Hepatic stellate cell (primary cell): Measurements from ENCODE around the gene KIF22.

Source experiments
- DNase-seq: peaks from one replicate; pipeline ENCODE4 v3.0.0; 2011; ENCODE audit warnings: low spot score

Gene KIF22

GRCh38 chr16:29804020-29804419 is 13.5 kb downstream of the KIF22 start:
- no peak for DNase-seq

- no peak for DNase-seq
Observed at GRCh38 chr16:29804455-29805231, 14.1 kb downstream of the KIF22 start.

DNA sequence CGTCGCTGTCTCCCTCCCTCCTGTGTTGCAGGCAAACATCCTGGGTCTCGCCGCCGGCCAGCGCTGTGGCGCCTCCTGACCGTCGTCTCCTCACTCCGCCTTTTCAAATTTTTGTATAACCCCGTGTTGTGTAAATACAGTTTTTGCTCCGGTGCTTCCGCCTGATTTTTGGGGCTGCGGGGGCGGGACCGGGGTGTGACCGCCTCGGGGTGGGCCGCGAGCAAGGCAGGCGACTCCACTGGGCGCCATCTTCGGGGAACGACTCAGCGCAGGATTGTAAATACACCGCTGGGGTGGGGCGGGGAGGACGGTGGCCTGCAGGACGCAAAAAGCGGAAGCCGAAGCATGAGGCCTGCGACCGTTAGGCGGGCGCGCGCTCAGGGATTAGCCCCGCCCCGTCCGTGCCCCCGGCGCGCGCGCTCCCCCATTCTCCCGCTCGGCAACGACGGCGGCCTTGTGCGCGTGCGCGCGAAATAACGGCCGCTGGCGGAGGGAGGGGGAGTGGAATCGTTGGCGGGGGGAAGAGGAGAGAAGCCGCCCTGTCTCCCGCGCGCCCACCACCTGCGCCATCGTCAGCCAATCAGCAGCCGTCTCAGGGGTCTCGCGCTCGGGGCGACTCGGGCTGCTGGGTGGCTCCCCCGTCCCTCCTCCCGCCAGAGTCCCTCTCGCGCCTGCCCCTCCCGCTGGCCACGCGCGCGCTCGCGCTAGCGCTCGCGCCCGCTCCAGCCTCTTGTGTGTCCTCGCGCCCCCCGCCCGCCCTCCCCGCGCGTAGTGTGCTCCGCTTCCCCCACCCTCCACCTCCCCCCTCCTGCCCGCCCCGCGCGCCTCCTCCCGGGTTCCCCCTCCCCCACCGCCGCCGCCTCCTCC is 14.9 kb downstream of the KIF22 start:
- peak; percentile 96 for DNase-seq

- DNase-seq: peak; percentile 89
Observed at GRCh38 chr16:29806099-29806579, 15.6 kb downstream of the KIF22 start, which contains the start of gene MAZ. MAZ (plus strand) TSS chr16:29806529; CDS start chr16:29806702, 173 bp downstream.

DNA sequence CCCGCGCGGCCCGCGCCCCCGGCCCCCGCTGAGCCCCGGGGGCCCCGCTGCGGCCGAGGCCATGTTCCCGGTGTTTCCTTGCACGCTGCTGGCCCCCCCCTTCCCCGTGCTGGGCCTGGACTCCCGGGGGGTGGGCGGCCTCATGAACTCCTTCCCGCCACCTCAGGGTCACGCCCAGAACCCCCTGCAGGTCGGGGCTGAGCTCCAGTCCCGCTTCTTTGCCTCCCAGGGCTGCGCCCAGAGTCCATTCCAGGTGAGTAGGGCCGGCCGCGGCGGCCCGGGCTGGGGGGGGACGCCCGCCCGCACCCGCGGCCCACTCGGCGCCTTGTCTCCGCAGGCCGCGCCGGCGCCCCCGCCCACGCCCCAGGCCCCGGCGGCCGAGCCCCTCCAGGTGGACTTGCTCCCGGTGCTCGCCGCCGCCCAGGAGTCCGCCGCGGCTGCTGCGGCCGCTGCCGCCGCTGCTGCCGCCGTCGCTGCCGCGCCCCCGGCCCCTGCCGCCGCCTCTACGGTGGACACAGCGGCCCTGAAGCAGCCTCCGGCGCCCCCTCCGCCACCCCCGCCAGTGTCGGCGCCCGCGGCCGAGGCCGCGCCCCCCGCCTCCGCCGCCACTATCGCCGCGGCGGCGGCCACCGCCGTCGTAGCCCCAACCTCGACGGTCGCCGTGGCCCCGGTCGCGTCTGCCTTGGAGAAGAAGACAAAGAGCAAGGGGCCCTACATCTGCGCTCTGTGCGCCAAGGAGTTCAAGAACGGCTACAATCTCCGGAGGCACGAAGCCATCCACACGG is 16.3 kb downstream of the KIF22 start:
- no peak for DNase-seq

DNA sequence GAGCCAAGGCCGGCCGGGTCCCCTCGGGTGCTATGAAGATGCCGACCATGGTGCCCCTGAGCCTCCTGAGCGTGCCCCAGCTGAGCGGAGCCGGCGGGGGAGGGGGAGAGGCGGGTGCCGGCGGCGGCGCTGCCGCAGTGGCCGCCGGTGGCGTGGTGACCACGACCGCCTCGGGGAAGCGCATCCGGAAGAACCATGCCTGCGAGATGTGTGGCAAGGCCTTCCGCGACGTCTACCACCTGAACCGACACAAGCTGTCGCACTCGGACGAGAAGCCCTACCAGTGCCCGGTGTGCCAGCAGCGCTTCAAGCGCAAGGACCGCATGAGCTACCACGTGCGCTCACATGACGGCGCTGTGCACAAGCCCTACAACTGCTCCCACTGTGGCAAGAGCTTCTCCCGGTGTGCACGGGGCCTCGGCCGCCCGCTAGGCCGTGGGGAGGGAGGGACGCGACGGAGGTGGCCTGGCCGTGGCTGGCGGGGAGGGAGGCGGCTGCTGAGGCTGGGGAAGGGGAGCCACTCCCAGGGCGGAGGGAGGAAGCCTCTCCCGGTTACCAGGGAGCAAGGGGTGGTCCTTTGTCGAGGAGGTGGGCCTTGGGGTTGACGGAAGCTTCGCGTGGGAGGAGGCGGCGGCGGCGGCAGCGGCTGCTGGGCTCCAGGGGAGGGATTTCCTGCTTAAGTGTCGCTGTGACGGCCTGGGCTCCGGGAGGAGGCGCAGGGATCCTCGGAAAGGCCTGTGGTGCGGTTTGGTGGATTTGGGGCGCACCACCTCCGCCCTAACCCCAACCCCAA is 17.1 kb downstream of the KIF22 start:
- peak; percentile 87 for DNase-seq

GRCh38 chr16:29808219-29808900 is 17.8 kb downstream of the KIF22 start:
- no peak for DNase-seq

DNA sequence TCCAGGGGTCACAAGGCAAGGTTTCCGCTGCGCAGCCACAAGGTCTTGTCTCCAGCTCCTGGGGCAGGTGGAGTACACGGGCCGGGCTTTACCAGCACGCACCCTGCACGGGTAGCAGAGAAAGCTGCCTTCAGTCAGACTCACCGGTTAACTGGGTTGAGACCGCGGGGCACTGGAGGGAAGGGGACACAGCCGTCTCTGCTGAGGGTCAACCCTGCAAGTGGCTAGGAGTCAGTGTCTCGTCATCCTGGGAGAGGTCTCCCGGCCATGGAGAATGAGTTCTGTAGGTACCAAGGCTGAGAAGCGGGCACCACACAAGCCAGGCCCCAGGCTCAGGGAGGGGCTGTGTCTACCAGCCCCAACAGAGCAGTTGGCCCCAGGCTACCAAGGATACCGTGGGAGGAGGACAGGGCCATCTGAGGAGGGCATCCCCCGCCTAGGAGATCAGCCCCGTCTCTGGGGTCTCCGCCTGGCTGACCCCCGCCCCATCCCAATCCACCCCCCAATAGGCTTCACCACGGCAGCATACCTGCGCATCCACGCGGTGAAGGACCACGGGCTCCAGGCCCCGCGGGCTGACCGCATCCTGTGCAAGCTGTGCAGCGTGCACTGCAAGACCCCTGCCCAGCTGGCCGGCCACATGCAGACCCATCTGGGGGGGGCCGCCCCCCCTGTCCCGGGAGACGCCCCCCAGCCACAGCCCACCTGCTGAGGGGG is 18.6 kb downstream of the KIF22 start:
- DNase-seq: no peak

- peak; percentile 70 for DNase-seq
Observed at GRCh38 chr16:29809850-29810698, 19.5 kb downstream of the KIF22 start.

DNA sequence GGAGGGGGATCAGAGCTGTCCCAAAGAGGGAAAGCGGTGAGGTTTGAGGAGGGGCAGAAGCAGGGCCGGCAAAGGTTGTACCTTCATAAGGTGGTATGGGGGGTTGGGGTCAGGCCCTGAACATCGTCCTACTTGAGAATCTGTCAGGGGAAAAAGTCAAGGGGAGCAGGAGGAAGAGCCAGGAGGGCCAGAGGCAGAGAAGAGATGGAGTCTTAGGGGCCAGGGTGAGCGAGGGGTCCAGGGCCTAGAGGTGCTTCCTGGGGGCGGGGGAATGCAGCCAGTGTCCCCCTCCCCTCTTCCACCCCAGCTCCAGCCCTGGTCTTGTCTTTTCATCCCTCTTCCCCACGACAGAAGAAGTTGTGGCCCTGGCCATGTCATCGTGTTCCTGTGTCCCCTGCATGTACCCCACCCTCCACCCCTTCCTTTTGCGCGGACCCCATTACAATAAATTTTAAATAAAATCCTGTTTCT is 20.2 kb downstream of the KIF22 start:
- DNase-seq: no peak

DNA sequence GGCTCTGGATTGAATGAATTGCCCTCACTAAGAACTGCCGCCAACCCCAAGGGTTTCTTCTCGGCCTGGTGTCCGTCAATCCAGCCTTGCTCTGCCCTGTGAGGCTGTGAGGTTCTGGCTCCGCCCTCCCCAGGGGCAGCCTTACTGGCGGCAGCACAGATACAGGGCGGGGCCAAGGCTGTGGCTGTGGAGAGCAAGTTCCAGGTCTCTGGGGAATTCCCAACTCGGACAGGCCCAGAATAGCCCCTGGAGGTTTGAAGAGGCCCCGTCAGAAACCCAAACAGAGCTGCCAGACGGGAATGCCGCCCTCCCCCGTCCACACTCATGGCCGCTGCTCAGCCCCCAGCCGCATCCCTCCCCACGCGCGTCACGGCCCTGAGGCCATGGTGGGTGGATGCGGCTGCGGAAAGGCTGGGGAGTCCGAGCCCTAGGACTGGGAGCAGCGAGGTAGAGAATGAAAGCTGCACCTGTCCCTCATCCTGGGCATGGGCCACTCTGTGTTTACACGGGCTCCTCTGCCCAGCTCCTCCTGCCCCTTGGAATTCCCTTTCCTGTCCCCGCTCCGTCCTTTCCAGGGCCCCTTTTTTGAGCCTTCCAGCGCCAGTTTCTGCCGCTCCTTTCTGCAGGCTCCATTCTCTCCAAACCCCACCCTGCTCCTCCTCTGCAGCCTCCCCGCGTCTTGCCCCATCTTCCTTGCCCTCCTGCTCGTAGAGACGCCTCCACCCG is 20.8 kb downstream of the KIF22 start:
- DNase-seq: peak; percentile 98

GRCh38 chr16:29811896-29812665 is 21.5 kb downstream of the KIF22 start, which contains the start of gene PRRT2:
PRRT2 (plus strand) TSS chr16:29812193; CDS start chr16:29813055, 862 bp downstream.
- peak; percentile 67 for DNase-seq

DNA sequence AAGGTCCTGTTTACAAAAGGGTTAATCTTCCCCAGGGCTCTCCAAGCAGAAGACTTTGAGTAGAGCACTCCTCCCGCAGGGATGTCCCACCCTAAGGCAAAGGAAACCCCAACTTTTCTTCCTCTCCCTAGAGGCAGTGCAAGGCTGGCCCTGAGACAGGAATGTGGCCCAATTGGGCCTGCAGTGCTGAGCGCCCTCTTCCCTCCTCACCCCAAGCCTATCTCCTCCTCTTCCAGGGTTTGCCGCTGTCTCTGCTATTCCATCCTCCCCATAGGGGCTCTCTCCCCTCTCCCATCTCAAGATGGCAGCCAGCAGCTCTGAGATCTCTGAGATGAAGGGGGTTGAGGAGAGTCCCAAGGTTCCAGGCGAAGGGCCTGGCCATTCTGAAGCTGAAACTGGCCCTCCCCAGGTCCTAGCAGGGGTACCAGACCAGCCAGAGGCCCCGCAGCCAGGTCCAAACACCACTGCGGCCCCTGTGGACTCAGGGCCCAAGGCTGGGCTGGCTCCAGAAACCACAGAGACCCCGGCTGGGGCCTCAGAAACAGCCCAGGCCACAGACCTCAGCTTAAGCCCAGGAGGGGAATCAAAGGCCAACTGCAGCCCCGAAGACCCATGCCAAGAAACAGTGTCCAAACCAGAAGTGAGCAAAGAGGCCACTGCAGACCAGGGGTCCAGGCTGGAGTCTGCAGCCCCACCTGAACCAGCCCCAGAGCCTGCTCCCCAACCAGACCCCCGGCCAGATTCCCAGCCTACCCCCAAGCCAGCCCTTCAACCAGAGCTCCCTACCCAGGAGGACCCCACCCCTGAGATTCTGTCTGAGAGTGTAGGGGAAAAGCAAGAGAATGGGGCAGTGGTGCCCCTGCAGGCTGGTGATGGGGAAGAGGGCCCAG is 22.4 kb downstream of the KIF22 start:
- DNase-seq: no peak

DNA sequence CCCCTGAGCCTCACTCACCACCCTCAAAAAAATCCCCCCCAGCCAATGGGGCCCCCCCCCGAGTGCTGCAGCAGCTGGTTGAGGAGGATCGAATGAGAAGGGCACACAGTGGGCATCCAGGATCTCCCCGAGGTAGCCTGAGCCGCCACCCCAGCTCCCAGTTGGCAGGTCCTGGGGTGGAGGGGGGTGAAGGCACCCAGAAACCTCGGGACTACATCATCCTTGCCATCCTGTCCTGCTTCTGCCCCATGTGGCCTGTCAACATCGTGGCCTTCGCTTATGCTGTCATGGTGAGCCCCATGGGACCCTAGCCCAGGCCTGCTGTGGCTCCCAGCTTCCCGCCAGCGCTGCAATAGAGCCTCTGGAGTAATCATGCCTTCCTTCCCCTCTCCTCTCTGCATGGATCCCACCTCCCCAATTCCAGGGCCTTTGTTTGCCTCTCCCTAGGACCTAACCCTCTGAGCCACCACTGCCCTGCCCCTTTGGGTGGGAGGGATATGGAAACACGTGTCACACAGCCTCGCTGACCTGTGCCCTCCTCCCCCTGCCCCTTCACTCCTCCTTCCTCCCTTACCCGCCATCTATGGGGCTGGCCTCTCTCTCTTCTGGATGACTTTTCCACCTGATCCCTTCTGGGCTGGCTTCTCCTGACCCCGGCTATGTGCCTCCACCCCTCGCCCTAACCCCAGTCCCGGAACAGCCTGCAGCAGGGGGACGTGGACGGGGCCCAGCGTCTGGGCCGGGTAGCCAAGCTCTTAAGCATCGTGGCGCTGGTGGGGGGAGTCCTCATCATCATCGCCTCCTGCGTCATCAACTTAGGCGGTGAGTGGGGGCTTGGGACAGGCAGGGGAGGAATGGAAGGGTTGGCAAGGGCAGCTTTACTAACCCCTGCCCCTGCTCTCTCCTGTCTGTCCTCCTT is 23.4 kb downstream of the KIF22 start:
- no peak for DNase-seq

DNA sequence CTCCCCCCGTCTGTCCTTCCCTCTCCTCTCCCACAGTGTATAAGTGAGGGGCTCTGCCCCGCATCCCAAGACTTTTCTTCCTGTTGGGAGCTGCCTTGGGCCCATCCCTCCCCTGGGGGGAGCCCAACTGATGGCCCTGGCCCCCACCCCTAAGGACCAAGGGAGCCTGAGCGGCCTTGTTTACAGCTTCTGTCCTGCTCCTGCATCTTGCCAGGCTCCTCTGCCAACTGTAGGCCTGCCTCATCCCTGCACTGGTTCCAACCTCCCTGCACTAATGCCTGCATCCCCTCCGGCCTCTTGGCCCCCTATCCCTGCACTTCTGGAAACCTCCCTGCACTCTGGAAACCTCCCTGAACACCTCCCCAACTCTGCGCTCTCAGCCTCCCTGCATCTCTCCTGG is 24.0 kb downstream of the KIF22 start:
- DNase-seq: no peak
